Measurements from ENCODE around the gene CPVL.

DNA sequence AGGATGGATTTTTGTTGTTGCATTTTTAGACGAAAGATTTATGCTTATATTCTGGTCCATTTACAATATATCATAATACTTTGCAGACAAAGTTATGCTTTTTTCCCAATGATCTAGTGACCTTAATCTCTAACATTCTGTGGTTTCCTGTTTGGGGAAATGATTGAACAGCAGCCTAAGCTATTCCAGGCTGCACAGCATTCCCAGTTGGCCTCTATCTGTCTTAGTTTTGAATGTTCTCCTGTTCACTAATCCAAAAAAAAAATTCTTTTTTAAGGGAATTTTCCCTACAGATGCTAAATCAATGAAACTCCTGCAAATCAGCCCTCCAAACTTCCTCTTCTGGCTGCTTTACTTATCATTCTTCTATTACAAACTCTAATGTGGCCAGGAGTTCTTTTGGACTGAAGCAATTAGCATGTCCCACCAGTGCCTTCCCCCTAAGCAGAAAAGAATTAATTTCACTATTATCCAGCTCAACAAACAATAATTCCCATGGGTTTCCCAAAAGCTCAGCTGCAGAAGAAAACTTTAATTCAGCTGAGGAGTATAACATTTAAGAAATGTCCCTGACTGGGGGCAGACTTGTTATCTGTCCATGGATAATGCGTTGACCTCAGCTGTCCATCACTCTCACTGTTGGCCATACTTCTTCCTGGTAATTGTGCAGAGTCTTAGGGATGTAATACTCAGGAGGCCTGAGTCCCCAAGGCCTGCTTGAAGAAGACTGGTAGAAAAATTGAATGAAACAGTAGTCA is 106.3 kb downstream of the CPVL start:
- TF ChIP-seq, protein P1, sequence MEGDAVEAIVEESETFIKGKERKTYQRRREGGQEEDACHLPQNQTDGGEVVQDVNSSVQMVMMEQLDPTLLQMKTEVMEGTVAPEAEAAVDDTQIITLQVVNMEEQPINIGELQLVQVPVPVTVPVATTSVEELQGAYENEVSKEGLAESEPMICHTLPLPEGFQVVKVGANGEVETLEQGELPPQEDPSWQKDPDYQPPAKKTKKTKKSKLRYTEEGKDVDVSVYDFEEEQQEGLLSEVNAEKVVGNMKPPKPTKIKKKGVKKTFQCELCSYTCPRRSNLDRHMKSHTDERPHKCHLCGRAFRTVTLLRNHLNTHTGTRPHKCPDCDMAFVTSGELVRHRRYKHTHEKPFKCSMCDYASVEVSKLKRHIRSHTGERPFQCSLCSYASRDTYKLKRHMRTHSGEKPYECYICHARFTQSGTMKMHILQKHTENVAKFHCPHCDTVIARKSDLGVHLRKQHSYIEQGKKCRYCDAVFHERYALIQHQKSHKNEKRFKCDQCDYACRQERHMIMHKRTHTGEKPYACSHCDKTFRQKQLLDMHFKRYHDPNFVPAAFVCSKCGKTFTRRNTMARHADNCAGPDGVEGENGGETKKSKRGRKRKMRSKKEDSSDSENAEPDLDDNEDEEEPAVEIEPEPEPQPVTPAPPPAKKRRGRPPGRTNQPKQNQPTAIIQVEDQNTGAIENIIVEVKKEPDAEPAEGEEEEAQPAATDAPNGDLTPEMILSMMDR (IDR thresholded peaks at IDR 0.05): no peak
- no peak for TF ChIP-seq POLR2AphosphoS5 (IDR thresholded peaks at IDR 0.05; ENCODE audit: low read depth, low read length)
- TF ChIP-seq, protein P2, sequence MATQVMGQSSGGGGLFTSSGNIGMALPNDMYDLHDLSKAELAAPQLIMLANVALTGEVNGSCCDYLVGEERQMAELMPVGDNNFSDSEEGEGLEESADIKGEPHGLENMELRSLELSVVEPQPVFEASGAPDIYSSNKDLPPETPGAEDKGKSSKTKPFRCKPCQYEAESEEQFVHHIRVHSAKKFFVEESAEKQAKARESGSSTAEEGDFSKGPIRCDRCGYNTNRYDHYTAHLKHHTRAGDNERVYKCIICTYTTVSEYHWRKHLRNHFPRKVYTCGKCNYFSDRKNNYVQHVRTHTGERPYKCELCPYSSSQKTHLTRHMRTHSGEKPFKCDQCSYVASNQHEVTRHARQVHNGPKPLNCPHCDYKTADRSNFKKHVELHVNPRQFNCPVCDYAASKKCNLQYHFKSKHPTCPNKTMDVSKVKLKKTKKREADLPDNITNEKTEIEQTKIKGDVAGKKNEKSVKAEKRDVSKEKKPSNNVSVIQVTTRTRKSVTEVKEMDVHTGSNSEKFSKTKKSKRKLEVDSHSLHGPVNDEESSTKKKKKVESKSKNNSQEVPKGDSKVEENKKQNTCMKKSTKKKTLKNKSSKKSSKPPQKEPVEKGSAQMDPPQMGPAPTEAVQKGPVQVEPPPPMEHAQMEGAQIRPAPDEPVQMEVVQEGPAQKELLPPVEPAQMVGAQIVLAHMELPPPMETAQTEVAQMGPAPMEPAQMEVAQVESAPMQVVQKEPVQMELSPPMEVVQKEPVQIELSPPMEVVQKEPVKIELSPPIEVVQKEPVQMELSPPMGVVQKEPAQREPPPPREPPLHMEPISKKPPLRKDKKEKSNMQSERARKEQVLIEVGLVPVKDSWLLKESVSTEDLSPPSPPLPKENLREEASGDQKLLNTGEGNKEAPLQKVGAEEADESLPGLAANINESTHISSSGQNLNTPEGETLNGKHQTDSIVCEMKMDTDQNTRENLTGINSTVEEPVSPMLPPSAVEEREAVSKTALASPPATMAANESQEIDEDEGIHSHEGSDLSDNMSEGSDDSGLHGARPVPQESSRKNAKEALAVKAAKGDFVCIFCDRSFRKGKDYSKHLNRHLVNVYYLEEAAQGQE (IDR thresholded peaks at IDR 0.05; ENCODE audit: insufficient read depth in 1 of 2, low read depth in 2 of 2, low read length in 1 of 2): no peak

Measured in Panc1 (cell line).